Epithelial cell of esophagus (primary cell): ENCODE data around the gene STPG2.
"Not testable (repeated sequence)": the region's sequence is repeated elsewhere in the genome, so short reads cannot be mapped to it uniquely, and the experiment has no call there.

Source experiments
- DNase-seq: peaks from one replicate; pipeline ENCODE4 v3.0.0; 2010; ENCODE audit warnings: low read depth
- H3K4me3 ChIP-seq: 2 replicates; pipeline ENCODE4 v1.5.1; 2011; ENCODE audit warnings: mild to moderate bottlenecking, low read length, control low read depth
- TF ChIP-seq, protein P1 (sequence below): IDR thresholded peaks from 2 replicates; pipeline ENCODE4 v1.5.1; 2011; ENCODE audit warnings: low read depth, mild to moderate bottlenecking, low read length, control low read depth, inconsistent platforms; ENCODE audit not compliant: insufficient read depth; ENCODE audit errors: missing control alignments

Gene STPG2

DNA sequence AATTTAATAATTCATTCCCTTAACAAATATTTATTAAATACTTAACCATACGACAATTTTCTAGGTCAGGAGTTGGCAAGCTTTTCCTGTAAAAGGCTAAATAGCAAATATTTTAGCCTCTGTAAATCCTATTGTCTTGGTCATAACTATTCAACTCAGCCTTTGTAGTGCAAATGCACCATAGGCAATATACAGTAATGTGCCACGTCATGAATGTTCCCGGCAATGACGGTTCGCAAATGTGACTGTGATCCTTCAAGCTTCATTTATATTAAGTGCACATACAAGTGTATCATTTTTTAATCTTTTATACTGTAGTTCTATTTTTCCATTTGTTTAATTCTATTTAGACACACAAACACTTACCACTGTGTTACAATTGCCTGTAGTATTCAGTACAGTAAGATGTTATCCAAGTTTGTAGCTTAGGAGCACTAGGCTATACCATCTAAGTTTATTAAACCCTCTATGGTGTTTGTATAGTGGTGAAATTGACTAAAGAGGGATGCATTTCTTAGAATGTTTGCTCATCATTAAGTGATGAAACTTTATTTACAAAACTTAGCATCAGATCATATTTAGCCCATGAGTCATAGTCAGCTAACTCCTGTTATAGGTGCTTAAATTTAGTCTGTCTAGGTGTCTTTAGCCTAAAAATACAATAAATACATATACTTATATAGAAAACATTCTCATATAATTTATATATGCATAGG, 553.6 kb downstream of the STPG2 start:
- TF ChIP-seq, protein P1, sequence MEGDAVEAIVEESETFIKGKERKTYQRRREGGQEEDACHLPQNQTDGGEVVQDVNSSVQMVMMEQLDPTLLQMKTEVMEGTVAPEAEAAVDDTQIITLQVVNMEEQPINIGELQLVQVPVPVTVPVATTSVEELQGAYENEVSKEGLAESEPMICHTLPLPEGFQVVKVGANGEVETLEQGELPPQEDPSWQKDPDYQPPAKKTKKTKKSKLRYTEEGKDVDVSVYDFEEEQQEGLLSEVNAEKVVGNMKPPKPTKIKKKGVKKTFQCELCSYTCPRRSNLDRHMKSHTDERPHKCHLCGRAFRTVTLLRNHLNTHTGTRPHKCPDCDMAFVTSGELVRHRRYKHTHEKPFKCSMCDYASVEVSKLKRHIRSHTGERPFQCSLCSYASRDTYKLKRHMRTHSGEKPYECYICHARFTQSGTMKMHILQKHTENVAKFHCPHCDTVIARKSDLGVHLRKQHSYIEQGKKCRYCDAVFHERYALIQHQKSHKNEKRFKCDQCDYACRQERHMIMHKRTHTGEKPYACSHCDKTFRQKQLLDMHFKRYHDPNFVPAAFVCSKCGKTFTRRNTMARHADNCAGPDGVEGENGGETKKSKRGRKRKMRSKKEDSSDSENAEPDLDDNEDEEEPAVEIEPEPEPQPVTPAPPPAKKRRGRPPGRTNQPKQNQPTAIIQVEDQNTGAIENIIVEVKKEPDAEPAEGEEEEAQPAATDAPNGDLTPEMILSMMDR: no peak
- peak; percentile 78 for DNase-seq
- no peak overlapping the region for H3K4me3 ChIP-seq

DNA sequence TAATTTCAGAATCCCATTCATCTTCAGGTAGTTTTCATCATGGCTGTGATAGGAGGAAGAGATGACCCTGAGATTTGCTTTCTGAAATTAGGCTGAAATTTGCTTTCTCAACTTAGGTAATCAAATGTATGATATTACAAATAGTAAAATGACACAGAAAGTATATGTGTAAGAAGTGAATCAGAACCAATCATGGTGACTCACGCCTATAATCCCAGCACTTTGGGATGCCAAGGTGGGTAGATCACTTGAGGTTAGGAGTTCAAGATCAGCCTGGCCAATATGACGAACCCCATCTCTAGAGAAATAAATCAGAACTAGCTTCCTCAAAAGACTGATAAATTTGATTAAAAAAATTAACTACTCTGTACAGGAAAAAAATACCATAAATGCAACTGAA, 555.4 kb downstream of the STPG2 start:
- H3K4me3 ChIP-seq: no peak overlapping the region
- TF ChIP-seq, protein P1: no peak
- peak; percentile 82 for DNase-seq

DNA sequence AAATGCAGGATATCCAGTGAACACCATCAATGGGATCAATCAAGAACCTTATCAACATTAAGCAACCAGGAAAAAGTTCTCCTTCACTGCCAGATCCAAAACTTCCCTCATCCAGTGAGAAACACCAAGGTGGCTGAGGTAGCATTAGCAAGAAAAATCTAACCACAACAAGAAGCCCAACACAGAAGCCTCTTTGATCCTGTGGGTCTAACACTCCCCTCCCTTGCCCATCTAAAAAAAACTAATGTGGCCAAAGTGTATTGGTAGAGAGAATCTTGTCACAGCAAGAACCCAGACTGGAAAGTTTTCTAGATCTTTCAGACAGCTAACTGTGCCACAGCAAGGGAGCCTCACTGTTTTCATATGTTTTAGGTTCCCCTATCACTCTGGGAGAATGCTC, 558.0 kb downstream of the STPG2 start:
- no peak overlapping the region for H3K4me3 ChIP-seq
- TF ChIP-seq, protein P1: no peak
- no peak for DNase-seq

DNA sequence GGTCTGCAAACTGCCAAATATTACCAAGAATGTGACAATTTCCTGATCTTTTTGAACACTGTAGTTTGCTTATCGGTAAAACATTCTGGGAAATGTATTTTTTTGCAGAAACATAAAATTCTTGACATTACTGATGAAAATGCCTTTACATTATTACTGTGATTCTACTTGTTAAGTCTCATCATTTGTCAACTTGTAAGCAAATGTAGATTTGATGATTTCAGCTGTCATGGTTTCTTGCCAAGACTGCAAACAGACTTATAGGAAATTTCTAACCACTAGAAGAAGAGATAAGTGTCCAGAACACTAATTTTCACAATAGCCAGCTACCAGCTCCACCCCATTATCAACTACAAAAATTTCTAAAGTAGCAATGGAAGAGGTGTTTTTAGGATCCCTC, 560.4 kb downstream of the STPG2 start:
- no peak for DNase-seq
- TF ChIP-seq, protein P1: no peak
- H3K4me3 ChIP-seq: no peak overlapping the region

DNA sequence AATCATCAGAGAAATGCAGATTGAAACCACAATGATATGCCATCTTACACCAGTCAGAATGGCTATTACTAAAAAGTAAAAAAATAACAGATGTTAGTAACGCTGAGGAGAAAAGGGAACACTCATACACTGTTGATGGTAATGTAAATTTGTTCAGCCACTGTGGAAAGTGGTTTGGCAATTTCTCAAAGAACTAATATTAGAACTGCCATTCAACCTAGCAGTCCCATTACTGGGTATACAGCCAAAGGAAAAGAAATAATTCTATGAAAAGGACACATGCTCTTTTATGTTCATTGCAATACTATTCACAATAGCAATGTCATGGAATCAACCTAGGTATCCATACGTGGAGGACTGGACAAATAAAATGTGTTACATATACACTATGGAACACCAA, 566.3 kb downstream of the STPG2 start:
- TF ChIP-seq, protein P1: no peak
- DNase-seq: no peak
- no peak overlapping the region for H3K4me3 ChIP-seq

DNA sequence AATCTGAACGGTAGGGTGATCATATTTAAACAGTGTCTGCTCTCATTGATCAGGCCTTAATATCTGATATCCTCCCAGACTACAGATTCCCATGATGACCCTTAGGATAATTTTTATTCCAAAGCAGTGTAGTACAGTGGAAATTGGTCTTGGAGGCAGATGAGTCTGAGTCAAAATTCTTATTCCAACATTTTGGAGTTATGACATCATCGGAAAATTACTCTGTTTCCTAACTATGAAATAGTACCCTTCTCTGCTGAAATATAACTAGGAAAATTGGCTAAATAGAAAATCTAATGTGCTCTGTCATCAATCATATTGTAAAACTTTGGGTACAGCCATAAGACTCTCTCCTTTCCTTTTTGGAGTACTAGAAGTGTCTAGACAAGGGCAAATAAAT, 583.3 kb downstream of the STPG2 start:
- TF ChIP-seq, protein P1: no peak

DNA sequence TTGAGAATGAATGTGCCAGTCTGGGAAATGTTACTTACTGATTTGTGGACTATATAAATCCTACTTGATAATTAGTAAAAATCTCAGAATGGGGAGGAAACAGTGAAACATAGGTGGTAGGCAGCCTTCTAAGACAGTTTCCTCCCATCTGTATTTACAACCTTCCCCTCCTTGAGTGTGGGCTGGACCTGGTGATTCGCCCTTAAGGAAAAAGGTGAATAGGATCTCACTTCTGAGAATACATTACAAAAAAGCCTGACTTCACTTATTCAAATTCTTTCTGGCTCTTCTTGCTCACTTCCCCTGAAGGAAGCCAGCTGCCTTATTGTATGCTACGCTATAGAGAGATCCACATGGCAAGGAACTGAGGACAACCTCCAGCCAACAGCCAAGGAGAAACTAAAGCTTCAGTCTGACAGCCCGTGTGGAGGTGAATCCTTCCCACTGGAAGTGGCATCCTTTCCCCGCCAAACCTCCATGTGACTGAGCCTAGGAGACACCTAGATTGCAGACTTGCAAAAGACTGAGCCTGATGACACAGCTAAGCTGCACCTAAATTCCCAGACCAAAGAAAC, 585.0 kb downstream of the STPG2 start:
- TF ChIP-seq, protein P1: no peak
- no peak overlapping the region for H3K4me3 ChIP-seq
- no peak for DNase-seq

More for the DNA sequence above, 583.3 kb downstream of the STPG2 start:
- DNase-seq: no peak
- no peak overlapping the region for H3K4me3 ChIP-seq

DNA sequence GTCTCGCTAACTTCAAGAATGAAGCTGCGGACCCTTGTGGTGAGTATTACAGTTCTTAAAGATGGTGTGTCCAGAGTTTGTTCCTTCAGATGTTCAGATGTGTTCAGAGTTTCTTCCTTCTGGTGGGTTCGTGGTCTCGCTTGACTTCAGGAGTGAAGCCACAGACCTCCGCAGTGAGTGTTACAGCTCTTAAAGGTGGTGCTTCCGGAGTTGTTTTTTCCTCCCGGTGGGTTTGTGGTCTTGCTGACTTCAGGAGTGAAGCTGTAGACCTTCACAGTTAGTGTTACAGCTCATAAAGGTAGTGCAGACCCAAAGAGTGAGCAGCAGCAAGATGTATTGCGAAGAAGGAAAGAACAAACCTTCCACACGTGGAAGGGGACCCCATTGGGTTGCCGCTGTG, 592.6 kb downstream of the STPG2 start:
- DNase-seq, H3K4me3 ChIP-seq: not testable (repeated sequence)
